Measurements from ENCODE around the gene ZNF462.

ZNF462 gene, protein sequence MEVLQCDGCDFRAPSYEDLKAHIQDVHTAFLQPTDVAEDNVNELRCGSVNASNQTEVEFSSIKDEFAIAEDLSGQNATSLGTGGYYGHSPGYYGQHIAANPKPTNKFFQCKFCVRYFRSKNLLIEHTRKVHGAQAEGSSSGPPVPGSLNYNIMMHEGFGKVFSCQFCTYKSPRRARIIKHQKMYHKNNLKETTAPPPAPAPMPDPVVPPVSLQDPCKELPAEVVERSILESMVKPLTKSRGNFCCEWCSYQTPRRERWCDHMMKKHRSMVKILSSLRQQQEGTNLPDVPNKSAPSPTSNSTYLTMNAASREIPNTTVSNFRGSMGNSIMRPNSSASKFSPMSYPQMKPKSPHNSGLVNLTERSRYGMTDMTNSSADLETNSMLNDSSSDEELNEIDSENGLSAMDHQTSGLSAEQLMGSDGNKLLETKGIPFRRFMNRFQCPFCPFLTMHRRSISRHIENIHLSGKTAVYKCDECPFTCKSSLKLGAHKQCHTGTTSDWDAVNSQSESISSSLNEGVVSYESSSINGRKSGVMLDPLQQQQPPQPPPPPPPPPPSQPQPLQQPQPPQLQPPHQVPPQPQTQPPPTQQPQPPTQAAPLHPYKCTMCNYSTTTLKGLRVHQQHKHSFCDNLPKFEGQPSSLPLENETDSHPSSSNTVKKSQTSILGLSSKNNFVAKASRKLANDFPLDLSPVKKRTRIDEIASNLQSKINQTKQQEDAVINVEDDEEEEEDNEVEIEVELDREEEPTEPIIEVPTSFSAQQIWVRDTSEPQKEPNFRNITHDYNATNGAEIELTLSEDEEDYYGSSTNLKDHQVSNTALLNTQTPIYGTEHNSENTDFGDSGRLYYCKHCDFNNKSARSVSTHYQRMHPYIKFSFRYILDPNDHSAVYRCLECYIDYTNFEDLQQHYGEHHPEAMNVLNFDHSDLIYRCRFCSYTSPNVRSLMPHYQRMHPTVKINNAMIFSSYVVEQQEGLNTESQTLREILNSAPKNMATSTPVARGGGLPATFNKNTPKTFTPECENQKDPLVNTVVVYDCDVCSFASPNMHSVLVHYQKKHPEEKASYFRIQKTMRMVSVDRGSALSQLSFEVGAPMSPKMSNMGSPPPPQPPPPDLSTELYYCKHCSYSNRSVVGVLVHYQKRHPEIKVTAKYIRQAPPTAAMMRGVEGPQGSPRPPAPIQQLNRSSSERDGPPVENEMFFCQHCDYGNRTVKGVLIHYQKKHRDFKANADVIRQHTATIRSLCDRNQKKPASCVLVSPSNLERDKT (N-terminal part only)

DNA sequence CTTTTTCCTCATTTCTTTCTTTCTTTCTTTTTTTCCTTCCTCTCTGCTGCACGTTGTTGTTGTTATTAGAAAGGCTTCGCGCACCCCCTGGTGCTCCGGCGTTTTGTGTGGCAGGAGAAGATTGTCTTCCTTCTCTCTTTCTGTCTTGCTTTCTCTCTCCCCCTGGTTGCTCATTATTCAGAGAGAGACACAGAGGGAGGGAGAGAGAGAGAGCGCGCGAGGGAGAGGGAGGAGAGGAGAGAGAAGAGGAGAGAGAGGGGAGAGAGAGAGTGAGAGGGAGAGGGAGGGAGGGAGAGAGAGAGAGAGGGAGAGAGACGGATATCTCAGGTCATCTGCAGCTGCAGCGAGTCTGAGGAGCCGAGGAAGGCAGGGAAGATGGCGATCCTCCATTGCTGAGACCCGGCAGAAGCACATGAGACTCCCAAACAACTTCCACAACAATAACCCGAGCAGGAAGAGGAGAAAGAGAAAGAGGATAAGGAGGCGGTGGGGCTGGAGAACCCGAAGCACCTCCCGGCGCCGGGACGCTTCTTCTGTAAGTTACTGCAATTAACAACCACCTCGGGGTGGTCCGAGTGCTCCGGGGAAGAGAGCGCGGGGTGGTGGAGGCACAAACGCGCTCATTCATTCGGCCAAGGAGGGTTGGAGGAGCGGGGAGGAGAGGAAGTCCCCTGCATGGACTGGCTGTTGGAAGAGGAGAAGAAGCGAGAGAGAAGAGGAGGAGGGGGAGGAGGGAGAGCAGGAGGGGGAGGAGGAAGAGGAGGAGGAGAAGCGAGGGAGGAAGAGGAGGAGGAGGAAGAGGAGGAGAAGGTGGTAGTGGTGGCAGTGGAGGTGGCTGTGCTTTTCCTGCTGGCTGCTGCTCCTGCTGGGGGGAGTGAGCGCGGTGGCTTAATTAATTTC lies at the start of gene ZNF462:
TSS of gene ZNF462 (plus strand) at position 346 of the 900 bp plus-strand sequence. CDS start 60,218 bp downstream, outside the sequence.
- TF ChIP-seq SUZ12 (IDR thresholded peaks at IDR 0.05; ENCODE audit: extremely low read depth, insufficient read depth, insufficient read length) (no peak), ZNF274 (IDR thresholded peaks at IDR 0.05; ENCODE audit: low read depth, low read length) (no peak), YY1 (IDR thresholded peaks at IDR 0.05; ENCODE audit: insufficient read depth, insufficient read length) (no peak)
- Histone ChIP-seq H3K27me3 (ENCODE audit: insufficient read depth, insufficient read length) (no peaks in the 10 kb centered on the region), H3K4me1 (ENCODE audit: insufficient read depth, insufficient read length) (no peaks in the 10 kb centered on the region), H3K9ac (ENCODE audit: insufficient read length, low read depth) (peak within 1 kb of the TSS; percentile 90), H3K9me3 (ENCODE audit: insufficient read depth, low read length) (no peaks in the 10 kb centered on the region), H3K4me3 (ENCODE audit: insufficient read length, low read depth) (peak within 1 kb of the TSS; percentile 69), H3K36me3 (ENCODE audit: insufficient read depth, insufficient read length, low read length) (peaks cover 7% of the 10 kb centered on the region)
- DNase-seq (ENCODE audit: low read depth, low spot score), result no peak

DNA sequence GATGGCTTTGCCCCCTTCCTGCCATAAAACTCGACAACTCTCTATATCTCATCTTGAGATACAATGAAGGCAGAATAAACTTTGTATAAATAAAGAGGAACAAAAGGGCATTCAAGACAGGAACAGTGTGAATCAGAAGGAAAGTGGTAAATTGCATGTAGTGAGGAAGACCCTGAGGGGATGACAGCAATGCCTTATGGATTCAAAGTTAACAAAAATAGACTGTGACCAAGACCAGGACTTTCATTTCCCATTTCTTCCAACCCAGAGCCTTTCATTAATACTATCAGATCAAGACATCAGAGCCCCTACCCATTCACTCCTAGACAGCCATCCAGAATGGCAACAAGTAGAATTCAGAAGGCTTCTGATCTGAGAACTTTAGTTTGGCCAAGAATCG lies 46.4 kb upstream of the ZNF462 start:
- H3K4me1 ChIP-seq (ENCODE audit: insufficient read depth, insufficient read length), result no peaks in the 10 kb centered on the region
- no peak for DNase-seq (ENCODE audit: low read depth, low spot score)

DNA sequence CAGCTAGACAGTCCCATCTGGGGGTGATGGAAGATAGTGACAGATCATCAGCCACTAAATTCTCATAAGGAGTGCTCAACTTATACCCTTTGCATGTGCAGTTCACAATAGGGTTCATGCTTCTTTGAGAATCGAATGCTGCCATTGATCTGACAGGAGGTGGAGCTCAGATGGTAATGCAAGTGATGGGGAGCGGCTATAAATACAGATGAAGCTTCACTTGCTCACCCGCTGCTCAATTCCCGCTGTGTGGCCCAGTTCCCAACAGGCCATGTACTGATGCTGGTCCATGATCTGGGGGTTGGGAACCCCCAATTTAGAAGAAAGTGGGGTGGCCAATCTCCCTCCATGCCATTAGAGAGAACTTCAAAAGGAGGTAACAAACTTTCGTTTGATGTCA lies 44.9 kb upstream of the ZNF462 start:
- Histone ChIP-seq H3K4me3 (ENCODE audit: insufficient read length, low read depth) (no peak overlapping the region), H3K27me3 (ENCODE audit: insufficient read depth, insufficient read length) (no peaks in the 10 kb centered on the region), H3K4me1 (ENCODE audit: insufficient read depth, insufficient read length) (no peaks in the 10 kb centered on the region), H3K36me3 (ENCODE audit: insufficient read depth, insufficient read length, low read length) (no peaks in the 10 kb centered on the region), H3K9me3 (ENCODE audit: insufficient read depth, low read length) (no peaks in the 10 kb centered on the region), H3K9ac (ENCODE audit: insufficient read length, low read depth) (no peak overlapping the region)
- no peak for TF ChIP-seq YY1 (IDR thresholded peaks at IDR 0.05; ENCODE audit: insufficient read depth, insufficient read length)
- no peak for TF ChIP-seq SUZ12 (IDR thresholded peaks at IDR 0.05; ENCODE audit: extremely low read depth, insufficient read depth, insufficient read length)
- TF ChIP-seq ZNF274 (IDR thresholded peaks at IDR 0.05; ENCODE audit: low read depth, low read length), result no peak
- no peak for DNase-seq (ENCODE audit: low read depth, low spot score)

More for the DNA sequence above, 46.4 kb upstream of the ZNF462 start:
- no peaks in the 10 kb centered on the region for H3K9me3 ChIP-seq (ENCODE audit: insufficient read depth, low read length)
- no peak for TF ChIP-seq ZNF274 (IDR thresholded peaks at IDR 0.05; ENCODE audit: low read depth, low read length)
- no peak for TF ChIP-seq SUZ12 (IDR thresholded peaks at IDR 0.05; ENCODE audit: extremely low read depth, insufficient read depth, insufficient read length)
- TF ChIP-seq YY1 (IDR thresholded peaks at IDR 0.05; ENCODE audit: insufficient read depth, insufficient read length), result no peak
- no peaks in the 10 kb centered on the region for H3K27me3 ChIP-seq (ENCODE audit: insufficient read depth, insufficient read length)
- H3K36me3 ChIP-seq (ENCODE audit: insufficient read depth, insufficient read length, low read length), result no peaks in the 10 kb centered on the region
- no peak overlapping the region for H3K9ac ChIP-seq (ENCODE audit: insufficient read length, low read depth)
- H3K4me3 ChIP-seq (ENCODE audit: insufficient read length, low read depth), result no peak overlapping the region

DNA sequence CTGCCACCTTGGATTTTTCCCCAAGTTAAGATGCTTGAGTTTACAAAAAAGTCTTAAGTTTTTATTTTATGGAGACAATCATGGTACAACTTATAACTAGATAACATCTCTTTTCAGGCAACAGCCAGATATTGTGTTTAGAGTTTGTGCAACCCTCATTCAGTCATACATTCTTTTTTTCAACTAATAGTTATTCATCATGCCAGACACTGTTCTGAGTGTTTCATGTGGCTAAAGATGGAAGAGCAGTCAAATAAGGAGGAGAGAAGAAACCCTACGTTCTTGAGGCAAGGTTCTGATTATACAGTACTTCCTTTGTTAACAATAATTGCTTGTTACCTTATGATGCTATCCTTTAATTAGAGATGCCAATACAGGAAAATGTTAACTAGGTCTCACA lies 42.1 kb upstream of the ZNF462 start:
- Histone ChIP-seq H3K27me3 (ENCODE audit: insufficient read depth, insufficient read length) (no peaks in the 10 kb centered on the region), H3K4me1 (ENCODE audit: insufficient read depth, insufficient read length) (no peaks in the 10 kb centered on the region), H3K9me3 (ENCODE audit: insufficient read depth, low read length) (no peaks in the 10 kb centered on the region), H3K4me3 (ENCODE audit: insufficient read length, low read depth) (no peak overlapping the region), H3K36me3 (ENCODE audit: insufficient read depth, insufficient read length, low read length) (no peaks in the 10 kb centered on the region), H3K9ac (ENCODE audit: insufficient read length, low read depth) (no peak overlapping the region)
- TF ChIP-seq SUZ12 (IDR thresholded peaks at IDR 0.05; ENCODE audit: extremely low read depth, insufficient read depth, insufficient read length), result no peak
- TF ChIP-seq YY1 (IDR thresholded peaks at IDR 0.05; ENCODE audit: insufficient read depth, insufficient read length), result no peak
- no peak for TF ChIP-seq ZNF274 (IDR thresholded peaks at IDR 0.05; ENCODE audit: low read depth, low read length)
- DNase-seq (ENCODE audit: low read depth, low spot score), result no peak

DNA sequence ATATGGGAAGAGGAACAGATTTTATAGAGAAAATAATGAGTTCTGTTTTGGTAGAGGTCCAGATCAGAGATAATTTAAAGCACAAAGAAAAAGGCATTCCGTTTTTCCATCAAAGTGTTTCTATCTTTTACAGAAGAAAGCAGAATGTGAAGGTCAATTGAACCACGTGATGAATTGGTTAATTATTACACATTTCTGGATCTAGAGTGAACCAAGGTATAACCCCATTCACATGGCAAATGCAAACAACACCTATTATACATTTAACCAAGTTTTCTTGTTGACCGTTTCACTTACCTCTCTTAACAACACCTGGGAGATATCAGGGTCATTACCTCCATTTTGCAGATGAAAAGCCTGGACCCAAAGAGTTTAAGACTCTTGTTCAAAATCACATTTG lies 34.9 kb upstream of the ZNF462 start:
- TF ChIP-seq ZNF274 (IDR thresholded peaks at IDR 0.05; ENCODE audit: low read depth, low read length), result no peak
- no peak for TF ChIP-seq SUZ12 (IDR thresholded peaks at IDR 0.05; ENCODE audit: extremely low read depth, insufficient read depth, insufficient read length)
- no peak for TF ChIP-seq YY1 (IDR thresholded peaks at IDR 0.05; ENCODE audit: insufficient read depth, insufficient read length)
- DNase-seq (ENCODE audit: low read depth, low spot score), result no peak
- no peaks in the 10 kb centered on the region for H3K27me3 ChIP-seq (ENCODE audit: insufficient read depth, insufficient read length)

DNA sequence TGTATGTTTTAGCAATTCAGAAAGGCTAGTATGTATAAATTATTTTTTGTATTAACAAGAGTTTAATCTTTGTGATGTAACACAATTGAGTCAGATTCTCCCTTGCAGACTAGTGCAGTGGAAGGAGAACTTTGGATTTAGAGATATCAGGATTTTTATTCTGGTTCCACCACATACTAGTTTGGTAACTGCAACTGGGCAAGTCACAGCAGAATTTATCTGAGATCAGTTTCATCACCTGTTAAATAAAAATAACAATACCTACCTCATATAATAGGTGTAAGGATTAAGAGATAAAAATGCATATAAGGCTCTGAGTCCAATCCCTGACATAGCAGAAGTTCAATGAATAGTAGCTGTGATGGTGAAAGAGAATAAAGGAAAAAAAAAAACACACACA lies 34.0 kb upstream of the ZNF462 start:
- no peak overlapping the region for H3K4me3 ChIP-seq (ENCODE audit: insufficient read length, low read depth)

More for the DNA sequence above, 34.9 kb upstream of the ZNF462 start:
- Histone ChIP-seq H3K9ac (ENCODE audit: insufficient read length, low read depth) (no peak overlapping the region), H3K9me3 (ENCODE audit: insufficient read depth, low read length) (no peaks in the 10 kb centered on the region), H3K4me3 (ENCODE audit: insufficient read length, low read depth) (no peak overlapping the region), H3K36me3 (ENCODE audit: insufficient read depth, insufficient read length, low read length) (no peaks in the 10 kb centered on the region), H3K4me1 (ENCODE audit: insufficient read depth, insufficient read length) (no peaks in the 10 kb centered on the region)

More for the DNA sequence above, 34.0 kb upstream of the ZNF462 start:
- DNase-seq (ENCODE audit: low read depth, low spot score), result no peak
- TF ChIP-seq SUZ12 (IDR thresholded peaks at IDR 0.05; ENCODE audit: extremely low read depth, insufficient read depth, insufficient read length) (no peak), ZNF274 (IDR thresholded peaks at IDR 0.05; ENCODE audit: low read depth, low read length) (no peak), YY1 (IDR thresholded peaks at IDR 0.05; ENCODE audit: insufficient read depth, insufficient read length) (no peak)
- Histone ChIP-seq H3K27me3 (ENCODE audit: insufficient read depth, insufficient read length) (no peaks in the 10 kb centered on the region), H3K9me3 (ENCODE audit: insufficient read depth, low read length) (no peaks in the 10 kb centered on the region), H3K9ac (ENCODE audit: insufficient read length, low read depth) (no peak overlapping the region), H3K36me3 (ENCODE audit: insufficient read depth, insufficient read length, low read length) (no peaks in the 10 kb centered on the region), H3K4me1 (ENCODE audit: insufficient read depth, insufficient read length) (no peaks in the 10 kb centered on the region)
